ENCODE results near the gene MBD4. TPM values are rescaled to one million over a fixed set of nuclear protein-coding genes. Genes with fewer than 3 reads are reported as not detected.

Gene MBD4
- polyA plus RNA-seq, 1 donor (not counting 4 experiments of a cell fraction or from before 2014, with no cell fraction given), result 35.0 TPM

DNA sequence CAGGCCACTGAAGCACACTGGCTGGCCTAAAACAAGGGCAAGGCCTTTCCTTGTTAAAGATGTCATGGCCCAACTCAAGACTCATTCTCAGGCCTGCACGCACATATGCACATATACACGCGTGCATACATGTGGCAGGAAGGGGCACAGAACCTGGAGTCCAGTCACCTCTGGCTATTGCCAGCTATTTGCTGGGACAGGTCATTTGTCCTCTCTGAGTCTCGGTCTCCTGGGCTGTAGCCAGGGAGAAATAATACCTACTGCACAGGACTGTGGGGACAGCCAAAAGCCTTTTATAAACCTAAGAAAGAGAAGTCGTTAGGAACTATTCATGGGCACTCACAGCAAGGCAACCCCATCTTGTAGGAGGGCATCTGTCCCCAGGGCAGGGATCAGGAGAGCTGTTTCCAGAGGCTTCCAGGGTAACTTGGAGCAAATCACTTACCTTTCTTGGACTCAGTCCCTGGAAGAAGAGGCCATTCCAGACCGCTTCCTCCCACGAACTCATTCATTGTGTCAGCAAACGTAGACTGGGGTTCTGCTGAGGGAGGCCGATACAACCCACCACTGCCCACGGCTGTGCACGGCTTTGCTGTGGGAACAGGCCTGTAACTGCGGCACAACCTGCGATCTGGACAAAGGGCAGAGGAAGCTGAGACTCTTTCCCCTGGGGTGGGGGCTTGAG is 47.6 kb upstream of the MBD4 start:
- no peak overlapping the region for H3K4me2 ChIP-seq (ENCODE audit: control insufficient read depth, extremely low read depth, insufficient read depth, low read depth, low read length)
- dilution Hi-C loops (cut with MboI; ENCODE audit: extremely low pct_ligation_motif_present, low sequenced_read_pairs), result no loop called here

GRCh38 chr3:129486664-129487035 is 46.9 kb upstream of the MBD4 start:
- H3K36me3 ChIP-seq (ENCODE audit: control insufficient read depth in 2 of 2, extremely low read depth in 1 of 2, insufficient read depth in 2 of 2, low read length in 2 of 2), result peaks cover 0 to 3% of the 10 kb centered on the region in 2 experiments
- no peaks in the 10 kb centered on the region for H4K20me1 ChIP-seq (ENCODE audit: control insufficient read depth, extremely low read depth, insufficient read depth, low read length)
- no peak overlapping the region for H3K4me2 ChIP-seq (ENCODE audit: control insufficient read depth, extremely low read depth, insufficient read depth, low read depth, low read length)
- no peak for TF ChIP-seq CTCF (optimal IDR thresholded peaks at IDR 0.05 in 1 of 3, IDR thresholded peaks at IDR 0.05 in 1 of 3, conservative IDR thresholded peaks at IDR 0.05 in 1 of 3; ENCODE audit: extremely low read depth in 1 of 3, insufficient read depth in 2 of 3, low read length in 3 of 3)
- TF ChIP-seq EZH2 (IDR thresholded peaks at IDR 0.05; ENCODE audit: low read length), result no peak
- no peak overlapping the region for H2AFZ ChIP-seq (ENCODE audit: control insufficient read depth, low read length)
- peaks cover 11% of the 10 kb centered on the region for H3K4me1 ChIP-seq (ENCODE audit: control insufficient read depth, extremely low read depth, insufficient read depth, low read length)
- dilution Hi-C loops (cut with MboI; ENCODE audit: extremely low pct_ligation_motif_present, low sequenced_read_pairs), result no loop called here
- DNase-seq (ENCODE audit: low read depth, low spot score), result no peak
- no peaks in the 10 kb centered on the region for H3K9me3 ChIP-seq (ENCODE audit: control insufficient read depth, low read depth, low read length)
- H3K27ac ChIP-seq (ENCODE audit: control insufficient read depth, insufficient read depth, low read length), result no peak overlapping the region
- H3K79me2 ChIP-seq (ENCODE audit: control insufficient read depth, insufficient read depth, low read length), result no peaks in the 10 kb centered on the region
- no peak for FAIRE-seq
- H3K9ac ChIP-seq (ENCODE audit: control insufficient read depth, extremely low read depth, insufficient read depth, low read length), result no peak overlapping the region
- no peak overlapping the region for H3K4me3 ChIP-seq (ENCODE audit: control insufficient read depth in 2 of 3, extremely low read depth in 1 of 3, insufficient read depth in 2 of 3, low read depth in 1 of 3, low read length in 3 of 3)
- no peaks in the 10 kb centered on the region for H3K9me1 ChIP-seq (ENCODE audit: control insufficient read depth, extremely low read depth, insufficient read depth, low read length)
- no peaks in the 10 kb centered on the region for H3K27me3 ChIP-seq (ENCODE audit: control insufficient read depth, extremely low read depth, insufficient read depth, low read length)

More for the DNA sequence above, 47.6 kb upstream of the MBD4 start:
- Histone ChIP-seq H4K20me1 (ENCODE audit: control insufficient read depth, extremely low read depth, insufficient read depth, low read length) (no peaks in the 10 kb centered on the region), H3K27me3 (ENCODE audit: control insufficient read depth, extremely low read depth, insufficient read depth, low read length) (no peaks in the 10 kb centered on the region), H3K79me2 (ENCODE audit: control insufficient read depth, insufficient read depth, low read length) (no peaks in the 10 kb centered on the region), H3K9me3 (ENCODE audit: control insufficient read depth, low read depth, low read length) (no peaks in the 10 kb centered on the region), H3K4me3 (ENCODE audit: control insufficient read depth in 2 of 3, extremely low read depth in 1 of 3, insufficient read depth in 2 of 3, low read depth in 1 of 3, low read length in 3 of 3) (no peak overlapping the region), H2AFZ (ENCODE audit: control insufficient read depth, low read length) (no peak overlapping the region), H3K4me1 (ENCODE audit: control insufficient read depth, extremely low read depth, insufficient read depth, low read length) (peaks cover 4% of the 10 kb centered on the region), H3K9me1 (ENCODE audit: control insufficient read depth, extremely low read depth, insufficient read depth, low read length) (no peaks in the 10 kb centered on the region), H3K36me3 (ENCODE audit: control insufficient read depth in 2 of 2, extremely low read depth in 1 of 2, insufficient read depth in 2 of 2, low read length in 2 of 2) (peaks cover 0 to 3% of the 10 kb centered on the region in 2 experiments), H3K27ac (ENCODE audit: control insufficient read depth, insufficient read depth, low read length) (no peak overlapping the region), H3K9ac (ENCODE audit: control insufficient read depth, extremely low read depth, insufficient read depth, low read length) (no peak overlapping the region)
- FAIRE-seq, result no peak
- no peak for DNase-seq (ENCODE audit: low read depth, low spot score)
- TF ChIP-seq CTCF (optimal IDR thresholded peaks at IDR 0.05 in 1 of 3, IDR thresholded peaks at IDR 0.05 in 1 of 3, conservative IDR thresholded peaks at IDR 0.05 in 1 of 3; ENCODE audit: extremely low read depth in 1 of 3, insufficient read depth in 2 of 3, low read length in 3 of 3) (no peak), EZH2 (IDR thresholded peaks at IDR 0.05; ENCODE audit: low read length) (no peak)
